K562 (cell line): ENCODE measurements around the gene SLC13A1. TPM values are rescaled to one million over a fixed set of nuclear protein-coding genes. Genes with fewer than 3 reads are reported as not detected.
A peak's percentile ranks its signal among the peaks of the same experiment; 100 is the strongest.

Source experiments
- ATAC-seq: fragments of 200-7000 bp; cut with Tn5 transposase; 3 replicates; pipeline ENCODE4 v1.9.1; 2020; ENCODE audit warnings: moderate library complexity
- BruUV-seq: library from RNA; stranded (reverse); fragments of 400-500 nt; replicated peaks from 2 replicates; lab custom pipeline; 2021; lab: Mats Ljungman, UMichigan
- CTCF ChIA-PET: fragments of 300-600 bp; formaldehyde crosslinking; extraction: SDS; loops from one replicate; lab custom pipeline; 2021; ENCODE audit warnings: low intra/inter-chr PET ratio; lab: Yijun Ruan, JAX
- POLR2A ChIA-PET: fragments of 300-600, 350-650 bp; sonication (Branson Sonifier 250); formaldehyde crosslinking; extraction: SDS; loops from one replicate; lab custom pipeline; 2021; ENCODE audit warnings: antibody characterized with exemption, inconsistent platforms; lab: Yijun Ruan, JAX
- DNase-seq, 4 experiments: peaks; one replicate each; pipeline versions ENCODE4 v3.0.0 to v3.0.0-alpha.2; 2011 to 2018; ENCODE audit warnings: low spot score in 3 of 4, mixed read lengths in 3 of 4; ENCODE audit errors: extremely low read depth in 1 of 4
- FAIRE-seq: peaks from 2 replicates; lab custom pipeline; 2011; peaks lifted over from hg19 to GRCh38; lab: Jason Lieb, UNC
- H2AFZ ChIP-seq: 2 replicates; pipeline ENCODE4 v1.6.0; 2011; ENCODE audit warnings: low read depth, low read length, control low read depth, inconsistent platforms
- H3K27ac ChIP-seq: fragments of 200-600 bp; 3 replicates; pipeline ENCODE4 v1.8.0; 2011; ENCODE audit warnings: low read depth, mild to moderate bottlenecking, control low read depth, inconsistent platforms, low read length, moderate library complexity, mixed read lengths; ENCODE audit errors: extremely low read depth
- H3K27me3 ChIP-seq, 2 experiments: fragments of 300-600 bp in 1 of 2; 2 replicates in 1 of 2; 3 replicates in 1 of 2; pipeline versions ENCODE4 v1.6.0 to v1.8.0; 2011; ENCODE audit warnings: inconsistent platforms in 2 of 2, low read length in 2 of 2, mild to moderate bottlenecking in 1 of 2, mixed read lengths in 1 of 2, moderate library complexity in 1 of 2; ENCODE audit not compliant: control insufficient read depth in 2 of 2, insufficient read depth in 2 of 2
- H3K36me3 ChIP-seq: fragments of 300-600 bp; 3 replicates; pipeline ENCODE4 v1.8.0; 2011; ENCODE audit warnings: mild to moderate bottlenecking, low read length, inconsistent platforms; ENCODE audit not compliant: control insufficient read depth, insufficient read depth
- H3K4me1 ChIP-seq, 2 experiments: fragments of 200-600 bp in 1 of 2; replicated peaks in 1 of 2; 2 replicates in 1 of 2; 3 replicates in 1 of 2; pipeline versions ENCODE4 v1.5.1 to v1.8.0; 2011; ENCODE audit warnings: inconsistent platforms in 2 of 2, low read length in 2 of 2, mild to moderate bottlenecking in 1 of 2, mixed read lengths in 1 of 2, moderate library complexity in 1 of 2; ENCODE audit not compliant: control insufficient read depth in 2 of 2, insufficient read depth in 2 of 2
- H3K4me2 ChIP-seq: 2 replicates; pipeline ENCODE4 v1.6.1; 2011; ENCODE audit warnings: low read length, control low read depth, inconsistent platforms, mixed read lengths; ENCODE audit not compliant: insufficient read depth
- H3K4me3 ChIP-seq: fragments of 200-600 bp; sonication (generic), shearing (Covaris generic); 2 replicates; pipeline ENCODE4 v1.5.1; 2016; ENCODE audit warnings: control low read depth, inconsistent platforms
- H3K79me2 ChIP-seq: fragments of 200-600 bp; 3 replicates; pipeline ENCODE4 v1.8.0; 2011; ENCODE audit warnings: low read length, inconsistent platforms; ENCODE audit not compliant: control insufficient read depth, insufficient read depth
- H3K9ac ChIP-seq, 2 experiments: 2 replicates each; pipeline versions ENCODE4 v1.6.0 to v1.6.1; 2011; ENCODE audit warnings: low read depth in 2 of 2, low read length in 2 of 2, control low read depth in 1 of 2, inconsistent platforms in 1 of 2, mild to moderate bottlenecking in 1 of 2, mixed read lengths in 1 of 2; ENCODE audit not compliant: insufficient read depth in 1 of 2
- H3K9me1 ChIP-seq: one replicate; pipeline ENCODE4 v1.6.0; 2011; ENCODE audit warnings: inconsistent platforms, mild to moderate bottlenecking, low read length, moderate library complexity; ENCODE audit not compliant: control insufficient read depth, insufficient read depth
- H3K9me3 ChIP-seq: replicated peaks from 2 replicates; pipeline ENCODE4 v1.5.1; 2011; ENCODE audit warnings: low read depth, low read length, inconsistent platforms; ENCODE audit not compliant: control insufficient read depth, insufficient read depth
- H4K20me1 ChIP-seq: replicated peaks from 2 replicates; pipeline ENCODE4 v1.6.1; 2011; ENCODE audit warnings: low read length, inconsistent platforms, mixed read lengths; ENCODE audit not compliant: control insufficient read depth, insufficient read depth
- GTF2F1 ChIP-seq: IDR thresholded peaks from 2 replicates; pipeline ENCODE4 v1.6.1; 2011; ENCODE audit warnings: low read depth, low read length, improper control_type of control experiment
- IRF9 ChIP-seq: fragments of 450-650 bp; IDR thresholded peaks from 2 replicates; pipeline ENCODE4 v1.6.1; 2016; ENCODE audit warnings: missing biosample characterization, missing genetic modification characterization
- MYC ChIP-seq, 2 experiments: fragments of 250-450 bp in 1 of 2; sonication (Bioruptor Pico) in 1 of 2; IDR thresholded peaks; 2 replicates each; pipeline versions ENCODE4 v1.5.1 to v1.6.1; 2012 to 2021; ENCODE audit warnings: low read depth in 2 of 2, borderline replicate concordance in 1 of 2, improper control_type of control experiment in 1 of 2, low read length in 1 of 2, mild to moderate bottlenecking in 1 of 2, moderate library complexity in 1 of 2
- NBN ChIP-seq: fragments of 450-650 bp; IDR thresholded peaks from 2 replicates; pipeline ENCODE4 v1.6.1; 2016; ENCODE audit warnings: low read depth, mild to moderate bottlenecking
- POLR2AphosphoS5 ChIP-seq: IDR thresholded peaks from 2 replicates; pipeline ENCODE4 v1.6.1; 2011; ENCODE audit warnings: mild to moderate bottlenecking, low read depth, low read length, moderate library complexity; ENCODE audit not compliant: control insufficient read depth, insufficient read depth
- PRMT5 ChIP-seq: sonication (generic); formaldehyde crosslinking; IDR thresholded peaks from 2 replicates; pipeline ENCODE4 v1.5.0; 2020; ENCODE audit warnings: missing genetic modification reagents
- PYGO2 ChIP-seq: fragments of 450-650 bp; IDR thresholded peaks from 2 replicates; pipeline ENCODE4 v1.6.1; 2016; ENCODE audit warnings: mild to moderate bottlenecking, missing genetic modification characterization, moderate library complexity, missing compliant biosample characterization
- TGIF2 ChIP-seq: sonication (generic); formaldehyde crosslinking; IDR thresholded peaks from 2 replicates; pipeline ENCODE4 v1.8.1; 2022; ENCODE audit warnings: mild to moderate bottlenecking, missing genetic modification reagents, moderate library complexity
- THRAP3 ChIP-seq: fragments of 450-650 bp; IDR thresholded peaks from 2 replicates; pipeline ENCODE4 v1.6.1; 2016; ENCODE audit warnings: mild to moderate bottlenecking, inconsistent platforms, borderline replicate concordance
- TRIM25 ChIP-seq: fragments of 450-650 bp; IDR thresholded peaks from 2 replicates; pipeline ENCODE4 v1.7.0; 2016; ENCODE audit warnings: borderline replicate concordance
- ZC3H8 ChIP-seq: fragments of 450-650 bp; IDR thresholded peaks from 2 replicates; pipeline ENCODE4 v1.6.1; 2017
- ZMIZ1 ChIP-seq, 2 experiments: fragments of 150-350 bp in 1 of 2; IDR thresholded peaks; 2 replicates each; pipeline ENCODE4 v1.6.1; 2012 to 2016; ENCODE audit warnings: low read depth in 2 of 2, low read length in 2 of 2, mild to moderate bottlenecking in 1 of 2, moderate library complexity in 1 of 2
- ZNF217 ChIP-seq: sonication (generic); formaldehyde crosslinking; IDR thresholded peaks from 2 replicates; pipeline ENCODE4 v1.8.0; 2022; ENCODE audit warnings: mild to moderate bottlenecking, missing genetic modification reagents
- ZNF253 ChIP-seq: fragments of 250-450 bp; sonication (Bioruptor Pico); conservative IDR thresholded peaks from 2 replicates; pipeline ENCODE4 v1.6.1; 2021; ENCODE audit warnings: mild to moderate bottlenecking
- ZNF449 ChIP-seq: fragments of 250-450 bp; sonication (Bioruptor Pico); IDR thresholded peaks from 2 replicates; pipeline ENCODE4 v1.8.0; 2022; ENCODE audit warnings: moderate library complexity, mild to moderate bottlenecking, inconsistent platforms
- WGBS: fragments of 100-300 bp; shearing (Covaris generic); methylation state at CpG from one replicate; pipeline ENCODE4 v1.1.6; 2016; ENCODE audit warnings: low coverage, mixed read lengths; ENCODE audit not compliant: insufficient coverage; ENCODE audit errors: missing lambda C conversion rate; 5-methylcytosine and 5-hydroxymethylcytosine counted together
- in situ Hi-C: fragments of 300-500 bp; cut with MboI; formaldehyde crosslinking; loops from 4 replicates; pipeline ENCODE4 v1.15.0; 2018; ENCODE audit warnings: inconsistent platforms, mixed read lengths
- intact Hi-C: fragments of 100-400 bp; cut with micrococcal nuclease; formaldehyde crosslinking; loops from 2 replicates; pipeline ENCODE4 v1.14.2; 2022
- polyA plus RNA-seq, 8 experiments: library from polyadenylated mRNA; depleted of rRNA in 4 of 8; stranded (reverse) in 5 of 8; unstranded in 3 of 8; fragments of >200 nt; fragmentation: Nextera tagmentation in 2 of 8; fragmentation: Illumina TruSeq in 1 of 8; extraction: Ambion mirVana in 2 of 8; extraction: Trizol in 1 of 8; gene quantifications; 2 replicates each; pipeline versions ENCODE4 v1.2.1 to v1.2.3, GENCODE V29; 2011 to 2014; ENCODE audit warnings: inconsistent platforms in 1 of 8, missing spikeins in 1 of 8
- total RNA-seq, 7 experiments: library from RNA; depleted of rRNA in 6 of 7; stranded (reverse); fragments of >200 nt in 6 of 7; fragmentation: Illumina TruSeq in 2 of 7; extraction: Trizol in 2 of 7; gene quantifications; 2 replicates each; pipeline versions ENCODE4 v1.2.1 to v1.2.3, GENCODE V29; 2011 to 2021; ENCODE audit warnings: low replicate concordance in 1 of 7

The SLC13A1 gene
- total and polyA plus RNA-seq, 9 of the 15 experiments (the other 6 are each of a cell fraction or from before 2014, with no cell fraction given) = 0.04 TPM; not detected in 8

- no peaks in the 10 kb centered on the region for H3K4me1 ChIP-seq
- CTCF ChIA-PET = no interaction called here
- DNase-seq (no peak), FAIRE-seq (peak; percentile 19), ATAC-seq (no peak)
- no peak overlapping the region for H3K4me2 ChIP-seq
- no peaks in the 10 kb centered on the region for H3K9me1 ChIP-seq
- intact Hi-C loops (no loop called here), in situ Hi-C loops (no loop called here)
- H3K36me3 ChIP-seq = no peaks in the 10 kb centered on the region
- H4K20me1 ChIP-seq = no peaks in the 10 kb centered on the region
- no peaks in the 10 kb centered on the region for H3K27me3 ChIP-seq
- BruUV-seq = no TSS peak
- no peak overlapping the region for H3K9ac ChIP-seq
- H3K4me3 ChIP-seq = no peak overlapping the region
- H3K9me3 ChIP-seq = no peaks in the 10 kb centered on the region
- no peaks in the 10 kb centered on the region for H3K79me2 ChIP-seq
- POLR2A ChIA-PET = no interaction called here
- H3K27ac ChIP-seq = no peak overlapping the region
- under 1% methylated on average over 4 of the region's 4 CpGs for WGBS
- no peak overlapping the region for H2AFZ ChIP-seq
- TF ChIP-seq POLR2AphosphoS5 (no peak), NBN (no peak), ZMIZ1 (IDR thresholded peaks at IDR 0.05; ENCODE audit: low read depth in 2 of 2, low read length in 2 of 2) (no peak), TRIM25 (no peak), MYC (IDR thresholded peaks at IDR 0.05; ENCODE audit: low read depth, low read length) (no peak), MYC (CRISPR knock-in tag; IDR thresholded peaks at IDR 0.05; ENCODE audit: borderline replicate concordance, low read depth) (no peak), PRMT5 (no peak), ZNF449 (CRISPR knock-in tag) (no peak), ZC3H8 (no peak), PYGO2 (tag) (no peak), ZNF217 (CRISPR knock-in tag) (no peak), IRF9 (tag) (no peak), TGIF2 (CRISPR knock-in tag) (no peak), GTF2F1 (no peak), THRAP3 (no peak), ZNF253 (CRISPR knock-in tag) (no peak)
Measured at GRCh38 chr7:123075838-123076467, 123.8 kb downstream of the SLC13A1 start.
